GM10266 (cell line): ENCODE results near the gene ALG14.
"Not testable (repeated sequence)": the region's sequence is repeated elsewhere in the genome, so short reads cannot be mapped to it uniquely, and the experiment has no call there.

Experiments used
- DNase-seq: peaks from one replicate; pipeline ENCODE4 v3.0.0; 2012; ENCODE audit errors: extremely low spot score
- TF ChIP-seq, protein P1 (sequence below): IDR thresholded peaks from 2 replicates; pipeline ENCODE4 v1.5.1; 2012; ENCODE audit warnings: mild to moderate bottlenecking, low read depth; ENCODE audit not compliant: control insufficient read depth, insufficient read depth; ENCODE audit errors: missing control alignments

ALG14 gene

GRCh38 chr1:95021805-95022643 is 50.7 kb downstream of the ALG14 start:
- DNase-seq, result no peak
- TF ChIP-seq, protein P1, sequence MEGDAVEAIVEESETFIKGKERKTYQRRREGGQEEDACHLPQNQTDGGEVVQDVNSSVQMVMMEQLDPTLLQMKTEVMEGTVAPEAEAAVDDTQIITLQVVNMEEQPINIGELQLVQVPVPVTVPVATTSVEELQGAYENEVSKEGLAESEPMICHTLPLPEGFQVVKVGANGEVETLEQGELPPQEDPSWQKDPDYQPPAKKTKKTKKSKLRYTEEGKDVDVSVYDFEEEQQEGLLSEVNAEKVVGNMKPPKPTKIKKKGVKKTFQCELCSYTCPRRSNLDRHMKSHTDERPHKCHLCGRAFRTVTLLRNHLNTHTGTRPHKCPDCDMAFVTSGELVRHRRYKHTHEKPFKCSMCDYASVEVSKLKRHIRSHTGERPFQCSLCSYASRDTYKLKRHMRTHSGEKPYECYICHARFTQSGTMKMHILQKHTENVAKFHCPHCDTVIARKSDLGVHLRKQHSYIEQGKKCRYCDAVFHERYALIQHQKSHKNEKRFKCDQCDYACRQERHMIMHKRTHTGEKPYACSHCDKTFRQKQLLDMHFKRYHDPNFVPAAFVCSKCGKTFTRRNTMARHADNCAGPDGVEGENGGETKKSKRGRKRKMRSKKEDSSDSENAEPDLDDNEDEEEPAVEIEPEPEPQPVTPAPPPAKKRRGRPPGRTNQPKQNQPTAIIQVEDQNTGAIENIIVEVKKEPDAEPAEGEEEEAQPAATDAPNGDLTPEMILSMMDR, result no peak

- TF ChIP-seq, protein P1, result no peak
- no peak for DNase-seq
These were observed 51.6 kb downstream of the ALG14 start for GRCh38 chr1:95021119-95021518.

- not testable (repeated sequence) for DNase-seq
These were observed 53.3 kb downstream of the ALG14 start for GRCh38 chr1:95019466-95019865.

DNA sequence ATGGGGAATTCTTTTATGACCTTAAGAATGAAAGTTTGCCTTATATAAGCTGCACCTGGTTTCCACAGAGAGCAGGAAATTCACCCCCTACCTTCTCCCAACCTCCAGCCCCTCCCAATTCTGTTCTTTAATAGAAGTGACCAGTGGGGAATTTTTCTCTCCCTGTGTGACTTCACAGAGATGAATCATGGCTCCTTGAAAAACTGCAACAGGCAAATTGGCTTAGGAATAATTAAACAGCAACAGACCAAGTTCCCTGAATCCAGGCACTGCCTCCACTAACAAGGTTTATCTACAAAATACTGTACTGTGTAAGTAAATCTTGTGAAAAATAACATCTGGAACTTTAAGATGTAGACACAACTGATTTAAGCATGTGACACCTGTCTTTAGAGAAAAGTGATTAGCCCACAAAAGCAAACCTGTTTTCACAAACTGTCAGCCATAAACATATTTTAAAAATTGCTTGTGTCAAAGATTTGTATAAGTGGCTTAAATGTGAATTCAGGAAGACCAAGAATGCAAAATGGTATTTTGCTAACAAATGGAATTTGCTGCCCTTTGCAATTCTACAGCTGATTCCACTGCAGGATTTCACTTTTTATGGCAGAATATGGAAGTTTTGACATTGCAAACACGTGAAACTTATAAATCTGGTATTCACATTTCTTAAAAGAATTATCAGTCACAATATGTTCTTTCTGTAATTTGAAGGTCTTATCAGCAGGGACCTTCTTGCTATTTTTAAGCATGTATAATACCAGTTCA is 54.0 kb downstream of the ALG14 start:
- TF ChIP-seq, protein P1, result no peak
- no peak for DNase-seq

- DNase-seq, result no peak
- TF ChIP-seq, protein P1, result no peak
These were observed 55.0 kb downstream of the ALG14 start for GRCh38 chr1:95017775-95018174.

DNA sequence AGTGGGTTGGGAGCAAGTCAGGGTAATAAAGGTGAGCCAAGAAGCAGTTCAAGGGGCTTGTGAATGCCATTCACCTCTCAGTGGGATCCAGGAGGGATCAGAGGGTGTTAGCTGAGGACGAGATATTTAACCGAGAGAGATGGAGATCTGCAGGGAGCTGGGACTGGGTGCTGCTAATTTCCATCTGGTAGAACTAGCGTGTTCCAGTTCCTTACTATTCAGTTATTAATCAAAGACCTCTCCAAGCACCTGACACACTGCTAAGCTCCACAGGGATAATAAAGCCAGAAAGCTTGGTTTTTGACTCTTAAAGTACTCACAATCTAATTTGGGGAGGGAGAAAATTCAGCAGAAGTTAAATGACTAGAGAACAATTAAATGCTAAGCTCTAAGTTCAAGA is 57.7 kb downstream of the ALG14 start:
- DNase-seq, result no peak
- TF ChIP-seq, protein P1, result no peak

- TF ChIP-seq, protein P1, result no peak
- DNase-seq, result no peak
These were observed 58.7 kb downstream of the ALG14 start for GRCh38 chr1:95013950-95014574.
